Urinary bladder (tissue), 4 donors: Measurements from ENCODE around the gene MCM3. TPM values are rescaled to one million over a fixed set of nuclear protein-coding genes. Genes with fewer than 3 reads are reported as not detected.

Source experiments
- DNase-seq: peaks from one replicate; pipeline ENCODE4 v3.0.0-alpha.2; 2015; ENCODE audit errors: extremely low spot score
- H3K27ac ChIP-seq: one replicate; pipeline ENCODE4 v1.5.1; 2013; ENCODE audit warnings: low read depth, mild to moderate bottlenecking, moderate library complexity
- H3K36me3 ChIP-seq: one replicate; pipeline ENCODE4 v1.6.1; 2013; ENCODE audit warnings: mild to moderate bottlenecking, moderate library complexity; ENCODE audit not compliant: insufficient read depth
- H3K4me1 ChIP-seq: one replicate; pipeline ENCODE4 v1.6.1; 2013; ENCODE audit warnings: mild to moderate bottlenecking, moderate library complexity; ENCODE audit not compliant: insufficient read depth
- H3K4me3 ChIP-seq: one replicate; pipeline ENCODE4 v1.5.1; 2013; ENCODE audit warnings: low read depth, low read length
- WGBS: extraction: QIAGEN DNeasy Blood & Tissue Kit; methylation state at CpG from one replicate; pipeline ENCODE4 v1.1.7; 2013; 5-methylcytosine and 5-hydroxymethylcytosine counted together
- polyA plus RNA-seq: library from polyadenylated mRNA; stranded (reverse); fragments of 200-250 nt; gene quantifications from one replicate; pipeline ENCODE4 v1.2.3, GENCODE V29; 2013
- total RNA-seq: library from RNA; depleted of rRNA; stranded (reverse); fragments of >200 nt; gene quantifications from one replicate; pipeline ENCODE4 v1.2.3, GENCODE V29; 2014
- donor health status: healthy with polysubstance abuse.
- donor health status: healthy.

The MCM3 gene
- total and polyA plus RNA-seq, 2 donors: 45.8 to 48.8 TPM

GRCh38 chr6:52216932-52217575 lies 67.5 kb downstream of the MCM3 start:
- no peak overlapping the region for H3K4me3 ChIP-seq
- no peak overlapping the region for H3K27ac ChIP-seq
- no peaks in the 10 kb centered on the region for H3K36me3 ChIP-seq
- 88% methylated on average over 5 of the region's 5 CpGs for WGBS
- no peaks in the 10 kb centered on the region for H3K4me1 ChIP-seq
- no peak for DNase-seq

- Histone ChIP-seq H3K4me1 (no peaks in the 10 kb centered on the region), H3K4me3 (no peak overlapping the region), H3K27ac (no peak overlapping the region), H3K36me3 (no peaks in the 10 kb centered on the region)
- no peak for DNase-seq
These were observed 68.8 kb downstream of the MCM3 start for GRCh38 chr6:52215787-52216186.

Other genes with a start within 250 kb of the MCM3 start
- gene PKHD1, start 197.1 kb downstream of the MCM3 start, total RNA-seq: 3.6 TPM
- 0.29 TPM for gene PKHD1, start 197.1 kb downstream of the MCM3 start, polyA plus RNA-seq
- gene IL17A, start 98.4 kb downstream of the MCM3 start, total RNA-seq: not detected
- gene IL17A, start 98.4 kb downstream of the MCM3 start, polyA plus RNA-seq: not detected
- gene IL17F, start 40.2 kb downstream of the MCM3 start, total RNA-seq: not detected
- gene IL17F, start 40.2 kb downstream of the MCM3 start, polyA plus RNA-seq: not detected
- gene PAQR8, start 77.4 kb upstream of the MCM3 start, total RNA-seq: 15.4 TPM
- gene PAQR8, start 77.4 kb upstream of the MCM3 start, polyA plus RNA-seq: 12.1 TPM
- 51.2 TPM for gene EFHC1, start 135.6 kb upstream of the MCM3 start, total RNA-seq
- 12.8 TPM for gene EFHC1, start 135.6 kb upstream of the MCM3 start, polyA plus RNA-seq